GM12878 (cell line): Measurements from ENCODE around the gene GH1. TPM values are rescaled to one million over a fixed set of nuclear protein-coding genes. Genes with fewer than 3 reads are reported as not detected.

Source experiments
- BACH1 ChIP-seq: fragments of 450-650 bp; IDR thresholded peaks from 2 replicates; pipeline ENCODE4 v1.6.1; 2017; ENCODE audit warnings: mild to moderate bottlenecking, borderline replicate concordance
- BHLHE40 ChIP-seq, 2 experiments: fragments of 450-650 bp in 1 of 2; IDR thresholded peaks; 2 replicates each; pipeline ENCODE4 v1.6.1; 2011 to 2017; ENCODE audit warnings: low read depth in 2 of 2, borderline replicate concordance in 1 of 2, improper control_type of control experiment in 1 of 2, low read length in 1 of 2, mild to moderate bottlenecking in 1 of 2
- E2F8 ChIP-seq: fragments of 450-650 bp; IDR thresholded peaks from 2 replicates; pipeline ENCODE4 v1.6.1; 2018; ENCODE audit warnings: mild to moderate bottlenecking, low read depth, moderate library complexity; ENCODE audit not compliant: partially characterized antibody
- EED ChIP-seq: sonication (generic); IDR thresholded peaks from 2 replicates; pipeline ENCODE4 v1.6.1; 2016; ENCODE audit warnings: antibody characterized with exemption, low read depth
- IKZF2 ChIP-seq, 2 experiments: fragments of 450-650 bp; IDR thresholded peaks; 2 replicates each; pipeline ENCODE4 v1.6.1; 2017; ENCODE audit warnings: mild to moderate bottlenecking in 2 of 2, moderate library complexity in 2 of 2
- IRF4 ChIP-seq: IDR thresholded peaks from 2 replicates; pipeline ENCODE4 v1.6.1; 2011; ENCODE audit warnings: low read depth, low read length
- JUNB ChIP-seq: IDR thresholded peaks from 2 replicates; pipeline ENCODE4 v1.6.1; 2016; ENCODE audit warnings: antibody characterized with exemption, mild to moderate bottlenecking
- JUND ChIP-seq: IDR thresholded peaks from 2 replicates; pipeline ENCODE4 v1.6.1; 2012; ENCODE audit warnings: low read depth, mild to moderate bottlenecking, low read length, improper control_type of control experiment, moderate library complexity
- MEF2B ChIP-seq: fragments of 450-650 bp; IDR thresholded peaks from 2 replicates; pipeline ENCODE4 v1.6.1; 2018; ENCODE audit warnings: mild to moderate bottlenecking, moderate library complexity; ENCODE audit not compliant: partially characterized antibody, poor library complexity, severe bottlenecking
- MXI1 ChIP-seq: fragments of 150-350 bp; IDR thresholded peaks from 2 replicates; pipeline ENCODE4 v1.6.1; 2011; ENCODE audit warnings: low read depth, mild to moderate bottlenecking, inconsistent platforms, low read length, improper control_type of control experiment
- SMAD5 ChIP-seq: IDR thresholded peaks from 2 replicates; pipeline ENCODE4 v1.6.1; 2016; ENCODE audit warnings: antibody characterized with exemption, low read depth
- STAT3 ChIP-seq: IDR thresholded peaks from 2 replicates; pipeline ENCODE4 v1.6.1; 2011; ENCODE audit warnings: low read depth, low read length, improper control_type of control experiment
- TAF1 ChIP-seq: IDR thresholded peaks from 2 replicates; pipeline ENCODE4 v1.6.1; 2011; ENCODE audit warnings: mild to moderate bottlenecking, low read depth, low read length, borderline replicate concordance
- ZSCAN29 ChIP-seq: fragments of 450-650 bp; IDR thresholded peaks from 2 replicates; pipeline ENCODE4 v1.6.1; 2017; ENCODE audit warnings: mild to moderate bottlenecking, moderate library complexity
- ZZZ3 ChIP-seq: IDR thresholded peaks from 2 replicates; pipeline ENCODE4 v1.6.1; 2011; ENCODE audit warnings: low read depth; ENCODE audit not compliant: control insufficient read depth, insufficient read length
- polyA plus RNA-seq, 11 experiments: library from polyadenylated mRNA; depleted of rRNA in 4 of 11; unstranded in 6 of 11; stranded (reverse) in 5 of 11; fragments of >200 nt; fragmentation: Nextera tagmentation in 4 of 11; fragmentation: Illumina TruSeq in 1 of 11; extraction: Ambion mirVana in 4 of 11; extraction: Trizol in 1 of 11; gene quantifications; 1 replicate in 1 of 11; 2 replicates in 10 of 11; pipeline versions ENCODE4 v1.2.1 to v1.2.3, GENCODE V29; 2011 to 2016; ENCODE audit warnings: inconsistent platforms in 2 of 11, missing spikeins in 2 of 11, low read depth in 1 of 11
- total RNA-seq, 4 experiments: library from RNA; depleted of rRNA in 3 of 4; stranded (reverse); fragments of >200 nt in 3 of 4; fragmentation: Illumina TruSeq in 1 of 4; extraction: Trizol in 1 of 4; gene quantifications; 2 replicates each; pipeline versions ENCODE4 v1.2.1 to v1.2.3, GENCODE V29; 2013 to 2021
- TF ChIP-seq, protein P1 (sequence below): IDR thresholded peaks from 2 replicates; pipeline ENCODE4 v1.6.1; 2011; ENCODE audit warnings: low read depth, mild to moderate bottlenecking, low read length, moderate library complexity, borderline replicate concordance; ENCODE audit errors: extremely low read depth
- TF ChIP-seq, protein P2 (sequence below): IDR thresholded peaks from 2 replicates; pipeline ENCODE4 v1.6.1; 2011; ENCODE audit warnings: mild to moderate bottlenecking, low read depth, low read length, moderate library complexity; ENCODE audit not compliant: insufficient replicate concordance
- TF ChIP-seq, protein P3 (sequence below): IDR thresholded peaks from 2 replicates; pipeline ENCODE4 v1.6.1; 2012; ENCODE audit warnings: low read depth, low read length, improper control_type of control experiment
- TF ChIP-seq, protein P4 (sequence below): IDR thresholded peaks from 2 replicates; pipeline ENCODE4 v1.6.1; 2012; ENCODE audit warnings: low read depth, low read length, improper control_type of control experiment
- TF ChIP-seq, protein P5 (sequence below): IDR thresholded peaks from 2 replicates; pipeline ENCODE4 v1.6.1; 2012; ENCODE audit warnings: low read length, inconsistent platforms
- TF ChIP-seq, protein P6 (sequence below): fragments of 450-650 bp; IDR thresholded peaks from 2 replicates; pipeline ENCODE4 v1.6.1; 2016; ENCODE audit warnings: mild to moderate bottlenecking

The GH1 gene
- total and polyA plus RNA-seq, 10 of the 15 experiments (the other 5 are each of a cell fraction or from before 2014, with no cell fraction given): 0.13 to 0.42 TPM; not detected in 8

DNA sequence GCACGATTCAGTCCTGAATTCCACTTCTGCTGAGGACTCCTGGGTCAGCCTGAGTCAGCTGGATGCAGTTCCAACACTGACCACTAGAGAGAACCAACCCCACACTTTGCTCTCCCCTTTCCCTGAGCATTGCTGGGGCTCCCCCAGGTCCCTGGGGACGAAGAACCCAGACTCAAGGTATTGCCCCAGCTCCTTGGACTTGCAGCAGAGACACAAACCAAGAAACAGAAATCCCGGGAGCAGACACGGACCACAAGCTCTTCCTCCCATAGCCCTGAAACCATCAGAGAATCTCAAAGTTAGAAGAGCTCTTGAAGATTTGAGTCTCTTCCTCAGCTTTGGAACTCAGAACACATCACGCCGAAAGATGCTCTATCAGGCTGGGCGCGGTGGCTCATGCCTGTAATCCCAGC, 678 bp upstream of the GH1 start (continued):
- TF ChIP-seq, protein P1, sequence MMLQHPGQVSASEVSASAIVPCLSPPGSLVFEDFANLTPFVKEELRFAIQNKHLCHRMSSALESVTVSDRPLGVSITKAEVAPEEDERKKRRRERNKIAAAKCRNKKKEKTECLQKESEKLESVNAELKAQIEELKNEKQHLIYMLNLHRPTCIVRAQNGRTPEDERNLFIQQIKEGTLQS: no peak
- TF ChIP-seq SMAD5 (no peak), TAF1 (no peak), ZSCAN29 (no peak), BHLHE40 (IDR thresholded peaks at IDR 0.05; ENCODE audit: borderline replicate concordance in 1 of 2, low read depth in 2 of 2, low read length in 1 of 2) (peak in 1 of 2 experiments; percentile 33; a peak in 1 of 4 replicates), ZZZ3 (no peak), JUNB (no peak), BACH1 (no peak), JUND (no peak), MEF2B (peak; percentile 99), STAT3 (no peak), IKZF2 (IDR thresholded peaks at IDR 0.05) (peak; percentile 48 to 56; a peak in 2 of 4 replicates), EED (no peak), IRF4 (peak; percentile 73), E2F8 (no peak), MXI1 (no peak)
- TF ChIP-seq, protein P2, sequence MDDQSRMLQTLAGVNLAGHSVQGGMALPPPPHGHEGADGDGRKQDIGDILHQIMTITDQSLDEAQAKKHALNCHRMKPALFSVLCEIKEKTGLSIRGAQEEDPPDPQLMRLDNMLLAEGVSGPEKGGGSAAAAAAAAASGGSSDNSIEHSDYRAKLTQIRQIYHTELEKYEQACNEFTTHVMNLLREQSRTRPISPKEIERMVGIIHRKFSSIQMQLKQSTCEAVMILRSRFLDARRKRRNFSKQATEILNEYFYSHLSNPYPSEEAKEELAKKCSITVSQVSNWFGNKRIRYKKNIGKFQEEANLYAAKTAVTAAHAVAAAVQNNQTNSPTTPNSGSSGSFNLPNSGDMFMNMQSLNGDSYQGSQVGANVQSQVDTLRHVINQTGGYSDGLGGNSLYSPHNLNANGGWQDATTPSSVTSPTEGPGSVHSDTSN: no peak
- TF ChIP-seq, protein P3, sequence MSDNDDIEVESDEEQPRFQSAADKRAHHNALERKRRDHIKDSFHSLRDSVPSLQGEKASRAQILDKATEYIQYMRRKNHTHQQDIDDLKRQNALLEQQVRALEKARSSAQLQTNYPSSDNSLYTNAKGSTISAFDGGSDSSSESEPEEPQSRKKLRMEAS: no peak
- TF ChIP-seq, protein P4, sequence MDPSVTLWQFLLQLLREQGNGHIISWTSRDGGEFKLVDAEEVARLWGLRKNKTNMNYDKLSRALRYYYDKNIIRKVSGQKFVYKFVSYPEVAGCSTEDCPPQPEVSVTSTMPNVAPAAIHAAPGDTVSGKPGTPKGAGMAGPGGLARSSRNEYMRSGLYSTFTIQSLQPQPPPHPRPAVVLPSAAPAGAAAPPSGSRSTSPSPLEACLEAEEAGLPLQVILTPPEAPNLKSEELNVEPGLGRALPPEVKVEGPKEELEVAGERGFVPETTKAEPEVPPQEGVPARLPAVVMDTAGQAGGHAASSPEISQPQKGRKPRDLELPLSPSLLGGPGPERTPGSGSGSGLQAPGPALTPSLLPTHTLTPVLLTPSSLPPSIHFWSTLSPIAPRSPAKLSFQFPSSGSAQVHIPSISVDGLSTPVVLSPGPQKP: no peak
- TF ChIP-seq, protein P5, sequence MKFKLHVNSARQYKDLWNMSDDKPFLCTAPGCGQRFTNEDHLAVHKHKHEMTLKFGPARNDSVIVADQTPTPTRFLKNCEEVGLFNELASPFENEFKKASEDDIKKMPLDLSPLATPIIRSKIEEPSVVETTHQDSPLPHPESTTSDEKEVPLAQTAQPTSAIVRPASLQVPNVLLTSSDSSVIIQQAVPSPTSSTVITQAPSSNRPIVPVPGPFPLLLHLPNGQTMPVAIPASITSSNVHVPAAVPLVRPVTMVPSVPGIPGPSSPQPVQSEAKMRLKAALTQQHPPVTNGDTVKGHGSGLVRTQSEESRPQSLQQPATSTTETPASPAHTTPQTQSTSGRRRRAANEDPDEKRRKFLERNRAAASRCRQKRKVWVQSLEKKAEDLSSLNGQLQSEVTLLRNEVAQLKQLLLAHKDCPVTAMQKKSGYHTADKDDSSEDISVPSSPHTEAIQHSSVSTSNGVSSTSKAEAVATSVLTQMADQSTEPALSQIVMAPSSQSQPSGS: no peak
- TF ChIP-seq, protein P6, sequence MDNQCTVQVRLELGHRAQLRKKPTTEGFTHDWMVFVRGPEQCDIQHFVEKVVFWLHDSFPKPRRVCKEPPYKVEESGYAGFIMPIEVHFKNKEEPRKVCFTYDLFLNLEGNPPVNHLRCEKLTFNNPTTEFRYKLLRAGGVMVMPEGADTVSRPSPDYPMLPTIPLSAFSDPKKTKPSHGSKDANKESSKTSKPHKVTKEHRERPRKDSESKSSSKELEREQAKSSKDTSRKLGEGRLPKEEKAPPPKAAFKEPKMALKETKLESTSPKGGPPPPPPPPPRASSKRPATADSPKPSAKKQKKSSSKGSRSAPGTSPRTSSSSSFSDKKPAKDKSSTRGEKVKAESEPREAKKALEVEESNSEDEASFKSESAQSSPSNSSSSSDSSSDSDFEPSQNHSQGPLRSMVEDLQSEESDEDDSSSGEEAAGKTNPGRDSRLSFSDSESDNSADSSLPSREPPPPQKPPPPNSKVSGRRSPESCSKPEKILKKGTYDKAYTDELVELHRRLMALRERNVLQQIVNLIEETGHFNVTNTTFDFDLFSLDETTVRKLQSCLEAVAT: peak; percentile 79
